ENCODE results near the gene HEATR5A. TPM values are rescaled to one million over a fixed set of nuclear protein-coding genes. Genes with fewer than 3 reads are reported as not detected.

The HEATR5A gene
- total and polyA plus RNA-seq, 9 of the 15 experiments (the other 6 are each of a cell fraction or from before 2014, with no cell fraction given) = 8.0 to 50.9 (median 23.0) TPM

DNA sequence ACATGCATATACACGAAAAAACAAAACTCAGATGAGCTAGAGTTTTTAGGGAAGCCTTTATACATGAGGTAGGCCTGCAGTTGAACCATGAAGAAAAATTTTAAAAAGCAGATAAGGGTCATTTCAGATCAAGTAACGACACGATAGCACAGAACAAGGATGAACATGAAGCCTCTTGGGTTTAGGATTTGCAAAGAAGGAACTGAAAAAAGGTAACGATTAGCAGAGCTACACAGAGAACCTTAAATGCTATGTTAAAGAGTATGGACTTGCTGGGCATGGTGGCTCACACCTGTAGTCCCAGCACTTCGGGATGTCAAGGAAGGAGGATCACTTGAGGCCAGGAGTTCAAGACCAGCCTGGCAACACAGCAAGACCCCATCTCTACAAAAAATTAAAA lies 116.7 kb downstream of the HEATR5A start:
- intact Hi-C loops (cut with micrococcal nuclease) = no loop called here
- FAIRE-seq (no peak), DNase-seq (ENCODE audit: extremely low read depth in 1 of 4, low spot score in 3 of 4) (no peak), ATAC-seq (no peak)
- TF ChIP-seq MBD2 (IDR thresholded peaks at IDR 0.05; ENCODE audit: borderline replicate concordance, low read depth) = no peak
- TF ChIP-seq HINFP (tag; conservative IDR thresholded peaks at IDR 0.05; ENCODE audit: low read depth) = no peak
- TF ChIP-seq, protein P1, sequence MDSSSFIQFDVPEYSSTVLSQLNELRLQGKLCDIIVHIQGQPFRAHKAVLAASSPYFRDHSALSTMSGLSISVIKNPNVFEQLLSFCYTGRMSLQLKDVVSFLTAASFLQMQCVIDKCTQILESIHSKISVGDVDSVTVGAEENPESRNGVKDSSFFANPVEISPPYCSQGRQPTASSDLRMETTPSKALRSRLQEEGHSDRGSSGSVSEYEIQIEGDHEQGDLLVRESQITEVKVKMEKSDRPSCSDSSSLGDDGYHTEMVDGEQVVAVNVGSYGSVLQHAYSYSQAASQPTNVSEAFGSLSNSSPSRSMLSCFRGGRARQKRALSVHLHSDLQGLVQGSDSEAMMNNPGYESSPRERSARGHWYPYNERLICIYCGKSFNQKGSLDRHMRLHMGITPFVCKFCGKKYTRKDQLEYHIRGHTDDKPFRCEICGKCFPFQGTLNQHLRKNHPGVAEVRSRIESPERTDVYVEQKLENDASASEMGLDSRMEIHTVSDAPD (CRISPR knock-in tag; IDR thresholded peaks at IDR 0.05) = no peak
- TF ChIP-seq ZBTB5 (IDR thresholded peaks at IDR 0.05) = no peak
- no peak for TF ChIP-seq ETV1 (tag; conservative IDR thresholded peaks at IDR 0.05; ENCODE audit: low read depth)
- no peak for TF ChIP-seq NFRKB (IDR thresholded peaks at IDR 0.05; ENCODE audit: low read depth)
- no peak for TF ChIP-seq HES1 (IDR thresholded peaks at IDR 0.05; ENCODE audit: low read depth)
- TF ChIP-seq, protein P2, sequence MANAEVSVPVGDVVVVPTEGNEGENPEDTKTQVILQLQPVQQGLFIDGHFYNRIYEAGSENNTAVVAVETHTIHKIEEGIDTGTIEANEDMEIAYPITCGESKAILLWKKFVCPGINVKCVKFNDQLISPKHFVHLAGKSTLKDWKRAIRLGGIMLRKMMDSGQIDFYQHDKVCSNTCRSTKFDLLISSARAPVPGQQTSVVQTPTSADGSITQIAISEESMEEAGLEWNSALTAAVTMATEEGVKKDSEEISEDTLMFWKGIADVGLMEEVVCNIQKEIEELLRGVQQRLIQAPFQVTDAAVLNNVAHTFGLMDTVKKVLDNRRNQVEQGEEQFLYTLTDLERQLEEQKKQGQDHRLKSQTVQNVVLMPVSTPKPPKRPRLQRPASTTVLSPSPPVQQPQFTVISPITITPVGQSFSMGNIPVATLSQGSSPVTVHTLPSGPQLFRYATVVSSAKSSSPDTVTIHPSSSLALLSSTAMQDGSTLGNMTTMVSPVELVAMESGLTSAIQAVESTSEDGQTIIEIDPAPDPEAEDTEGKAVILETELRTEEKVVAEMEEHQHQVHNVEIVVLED (CRISPR knock-in tag; IDR thresholded peaks at IDR 0.05) = no peak
- TF ChIP-seq RUNX1 (IDR thresholded peaks at IDR 0.05; ENCODE audit: low read depth) = no peak
- TF ChIP-seq, protein P3, sequence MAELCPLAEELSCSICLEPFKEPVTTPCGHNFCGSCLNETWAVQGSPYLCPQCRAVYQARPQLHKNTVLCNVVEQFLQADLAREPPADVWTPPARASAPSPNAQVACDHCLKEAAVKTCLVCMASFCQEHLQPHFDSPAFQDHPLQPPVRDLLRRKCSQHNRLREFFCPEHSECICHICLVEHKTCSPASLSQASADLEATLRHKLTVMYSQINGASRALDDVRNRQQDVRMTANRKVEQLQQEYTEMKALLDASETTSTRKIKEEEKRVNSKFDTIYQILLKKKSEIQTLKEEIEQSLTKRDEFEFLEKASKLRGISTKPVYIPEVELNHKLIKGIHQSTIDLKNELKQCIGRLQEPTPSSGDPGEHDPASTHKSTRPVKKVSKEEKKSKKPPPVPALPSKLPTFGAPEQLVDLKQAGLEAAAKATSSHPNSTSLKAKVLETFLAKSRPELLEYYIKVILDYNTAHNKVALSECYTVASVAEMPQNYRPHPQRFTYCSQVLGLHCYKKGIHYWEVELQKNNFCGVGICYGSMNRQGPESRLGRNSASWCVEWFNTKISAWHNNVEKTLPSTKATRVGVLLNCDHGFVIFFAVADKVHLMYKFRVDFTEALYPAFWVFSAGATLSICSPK (IDR thresholded peaks at IDR 0.05; ENCODE audit: borderline replicate concordance) = no peak
- TF ChIP-seq ZNF77 (CRISPR knock-in tag; IDR thresholded peaks at IDR 0.05) = no peak
- no peak for TF ChIP-seq MEF2A (IDR thresholded peaks at IDR 0.05; ENCODE audit: control insufficient read depth, low read depth, low read length)
- Histone ChIP-seq H3K4me1 (replicated peaks in 1 of 2; ENCODE audit: control insufficient read depth in 2 of 2, insufficient read depth in 2 of 2, low read length in 2 of 2) (no peaks in the 10 kb centered on the region), H3K9ac (ENCODE audit: insufficient read depth in 1 of 2, low read depth in 2 of 2, low read length in 2 of 2) (no peak overlapping the region), H3K9me1 (ENCODE audit: control insufficient read depth, insufficient read depth, low read length) (no peaks in the 10 kb centered on the region), H3K27me3 (ENCODE audit: control insufficient read depth in 2 of 2, insufficient read depth in 2 of 2, low read length in 2 of 2) (no peaks in the 10 kb centered on the region), H4K20me1 (replicated peaks; ENCODE audit: control insufficient read depth, insufficient read depth, low read length) (no peaks in the 10 kb centered on the region), H3K27ac (ENCODE audit: extremely low read depth, low read depth, low read length) (no peak overlapping the region), H3K36me3 (ENCODE audit: control insufficient read depth, insufficient read depth, low read length) (peaks cover 19% of the 10 kb centered on the region; the same call in 2 of the 3 replicates), H2AFZ (ENCODE audit: low read depth, low read length) (no peak overlapping the region), H3K4me3 (no peak overlapping the region), H3K4me2 (ENCODE audit: insufficient read depth, low read length) (no peak overlapping the region), H3K79me2 (ENCODE audit: control insufficient read depth, insufficient read depth, low read length) (no peaks in the 10 kb centered on the region), H3K9me3 (replicated peaks; ENCODE audit: control insufficient read depth, insufficient read depth, low read depth, low read length) (no peaks in the 10 kb centered on the region)
- in situ Hi-C loops (cut with MboI) = no loop called here
- ChIA-PET CTCF (ENCODE audit: low intra/inter-chr PET ratio) (no interaction called here), POLR2A (no interaction called here)
- WGBS (ENCODE audit: insufficient coverage, low coverage, missing lambda C conversion rate) = 72% methylated on average over 4 of the region's 5 CpGs
- BruUV-seq (replicated peaks) = no TSS peak
